Measurements from ENCODE around the gene NPC1.
A peak's percentile ranks its signal among the peaks of the same experiment; 100 is the strongest.

The NPC1 gene

GRCh38 chr18:23545247-23545789 lies 41.0 kb downstream of the NPC1 start:
- no peaks in the 10 kb centered on the region for H3K9me3 ChIP-seq (ENCODE audit: control extremely low read depth in 1 of 5, control insufficient read depth in 4 of 5, insufficient read depth in 2 of 5, low read depth in 1 of 5, low read length in 4 of 5)
- POLR2A ChIA-PET = interaction anchor here (0.7 kb wide), 1 partner anchor 18 kb away, joined by 3 read pairs; no protein-coding TSS in a partner anchor
- H3K36me3 ChIP-seq (ENCODE audit: control insufficient read depth in 4 of 4, insufficient read depth in 4 of 4, low read length in 3 of 4) = peaks cover 6 to 49% (median 26%) of the 10 kb centered on the region in 4 experiments
- no peak for DNase-seq
- no peaks in the 10 kb centered on the region for H3K27me3 ChIP-seq (replicated peaks in 2 of 5; ENCODE audit: control insufficient read depth in 4 of 5, insufficient read depth in 5 of 5, low read length in 4 of 5)
- CTCF ChIA-PET = no interaction called here
- 94% methylated on average over 8 of the region's 13 CpGs for WGBS (ENCODE audit: insufficient coverage)
- H3K4me3 ChIP-seq (ENCODE audit: control insufficient read depth in 1 of 7, extremely low read depth in 1 of 7, insufficient read depth in 4 of 7, low read depth in 2 of 7, low read length in 6 of 7) = no peak overlapping the region
- H3K4me1 ChIP-seq (ENCODE audit: control extremely low read depth in 1 of 4, control insufficient read depth in 4 of 4, insufficient read depth in 4 of 4, low read length in 3 of 4) = peaks cover 8 to 33% (median 20%) of the 10 kb centered on the region in 4 experiments
- no peak overlapping the region for H3K27ac ChIP-seq (ENCODE audit: insufficient read depth in 1 of 2, low read depth in 1 of 2, low read length in 2 of 2, poor library complexity in 1 of 2, severe bottlenecking in 2 of 2)

- DNase-seq = no peak
- WGBS (ENCODE audit: insufficient coverage) = 100% methylated on average over 1 of the region's 2 CpGs
- POLR2A ChIA-PET = no interaction called here
- no peaks in the 10 kb centered on the region for H3K27me3 ChIP-seq (replicated peaks in 2 of 5; ENCODE audit: control insufficient read depth in 4 of 5, insufficient read depth in 5 of 5, low read length in 4 of 5)
- peaks cover 10 to 44% (median 36%) of the 10 kb centered on the region in 4 experiments for H3K4me1 ChIP-seq (ENCODE audit: control extremely low read depth in 1 of 4, control insufficient read depth in 4 of 4, insufficient read depth in 4 of 4, low read length in 3 of 4)
- no peak overlapping the region for H3K27ac ChIP-seq (ENCODE audit: insufficient read depth in 1 of 2, low read depth in 1 of 2, low read length in 2 of 2, poor library complexity in 1 of 2, severe bottlenecking in 2 of 2)
- H3K36me3 ChIP-seq (ENCODE audit: control insufficient read depth in 4 of 4, insufficient read depth in 4 of 4, low read length in 3 of 4) = peaks cover 7 to 69% (median 32%) of the 10 kb centered on the region in 4 experiments
- no peak overlapping the region for H3K4me3 ChIP-seq (ENCODE audit: control insufficient read depth in 1 of 7, extremely low read depth in 1 of 7, insufficient read depth in 4 of 7, low read depth in 2 of 7, low read length in 6 of 7)
- H3K9me3 ChIP-seq (ENCODE audit: control extremely low read depth in 1 of 5, control insufficient read depth in 4 of 5, insufficient read depth in 2 of 5, low read depth in 1 of 5, low read length in 4 of 5) = no peaks in the 10 kb centered on the region
- CTCF ChIA-PET = interaction anchor here (1.2 to 1.3 kb wide), 3 partner anchors 27 to 46 kb away, joined by 3 to 5 read pairs (median 5); no protein-coding TSS in a partner anchor
These were observed 43.8 kb downstream of the NPC1 start for GRCh38 chr18:23542461-23542860.

- peaks cover 10 to 44% (median 36%) of the 10 kb centered on the region in 4 experiments for H3K4me1 ChIP-seq (ENCODE audit: control extremely low read depth in 1 of 4, control insufficient read depth in 4 of 4, insufficient read depth in 4 of 4, low read length in 3 of 4)
These were observed 44.8 kb downstream of the NPC1 start for GRCh38 chr18:23541349-23542093.

GRCh38 chr18:23540867-23541266 lies 45.4 kb downstream of the NPC1 start:
- H3K9me3 ChIP-seq (ENCODE audit: control extremely low read depth in 1 of 5, control insufficient read depth in 4 of 5, insufficient read depth in 2 of 5, low read depth in 1 of 5, low read length in 4 of 5) = no peaks in the 10 kb centered on the region
- H3K36me3 ChIP-seq (ENCODE audit: control insufficient read depth in 4 of 4, insufficient read depth in 4 of 4, low read length in 3 of 4) = peaks cover 10 to 71% (median 40%) of the 10 kb centered on the region in 4 experiments
- peak overlapping the region in 1 of 2 experiments; percentile 46 for H3K27ac ChIP-seq (ENCODE audit: insufficient read depth in 1 of 2, low read depth in 1 of 2, low read length in 2 of 2, poor library complexity in 1 of 2, severe bottlenecking in 2 of 2)
- peaks cover 10 to 42% (median 36%) of the 10 kb centered on the region in 4 experiments for H3K4me1 ChIP-seq (ENCODE audit: control extremely low read depth in 1 of 4, control insufficient read depth in 4 of 4, insufficient read depth in 4 of 4, low read length in 3 of 4)
- 5% methylated on average over 4 of the region's 5 CpGs for WGBS (ENCODE audit: insufficient coverage)
- no peaks in the 10 kb centered on the region for H3K27me3 ChIP-seq (replicated peaks in 2 of 5; ENCODE audit: control insufficient read depth in 4 of 5, insufficient read depth in 5 of 5, low read length in 4 of 5)
- peak overlapping the region in 2 of 7 experiments; percentile 13 to 48 for H3K4me3 ChIP-seq (ENCODE audit: control insufficient read depth in 1 of 7, extremely low read depth in 1 of 7, insufficient read depth in 4 of 7, low read depth in 2 of 7, low read length in 6 of 7)
- peak; percentile 80 to 93 (median 91) for DNase-seq
- ChIA-PET POLR2A (interaction anchor here (0.7 kb wide), 1 partner anchor 456 kb away, joined by 3 read pairs; no protein-coding TSS in a partner anchor), CTCF (interaction anchor here (1.2 to 1.9 kb wide), 5 partner anchors 9 to 47 kb away, joined by 3 to 10 read pairs (median 6); no protein-coding TSS in a partner anchor)

More at GRCh38 chr18:23541349-23542093, 44.8 kb downstream of the NPC1 start:
- ChIA-PET POLR2A (no interaction called here), CTCF (interaction anchor here (1.2 to 1.9 kb wide), 4 partner anchors 8 to 47 kb away, joined by 4 to 10 read pairs (median 6); no protein-coding TSS in a partner anchor)
- peak overlapping the region in 1 of 2 experiments; percentile 46 for H3K27ac ChIP-seq (ENCODE audit: insufficient read depth in 1 of 2, low read depth in 1 of 2, low read length in 2 of 2, poor library complexity in 1 of 2, severe bottlenecking in 2 of 2)
- H3K36me3 ChIP-seq (ENCODE audit: control insufficient read depth in 4 of 4, insufficient read depth in 4 of 4, low read length in 3 of 4) = peaks cover 10 to 68% (median 37%) of the 10 kb centered on the region in 4 experiments
- H3K27me3 ChIP-seq (replicated peaks in 2 of 5; ENCODE audit: control insufficient read depth in 4 of 5, insufficient read depth in 5 of 5, low read length in 4 of 5) = no peaks in the 10 kb centered on the region
- DNase-seq = peak in 2 of 3 donors; percentile 34 to 53
- H3K4me3 ChIP-seq (ENCODE audit: control insufficient read depth in 1 of 7, extremely low read depth in 1 of 7, insufficient read depth in 4 of 7, low read depth in 2 of 7, low read length in 6 of 7) = peak overlapping the region in 1 of 7 experiments; percentile 48
- no peaks in the 10 kb centered on the region for H3K9me3 ChIP-seq (ENCODE audit: control extremely low read depth in 1 of 5, control insufficient read depth in 4 of 5, insufficient read depth in 2 of 5, low read depth in 1 of 5, low read length in 4 of 5)
- WGBS (ENCODE audit: insufficient coverage) = 95% methylated on average over 8 of the region's 9 CpGs

GRCh38 chr18:23539911-23540525 lies 46.3 kb downstream of the NPC1 start:
- Histone ChIP-seq H3K27ac (ENCODE audit: insufficient read depth in 1 of 2, low read depth in 1 of 2, low read length in 2 of 2, poor library complexity in 1 of 2, severe bottlenecking in 2 of 2) (no peak overlapping the region), H3K4me3 (ENCODE audit: control insufficient read depth in 1 of 7, extremely low read depth in 1 of 7, insufficient read depth in 4 of 7, low read depth in 2 of 7, low read length in 6 of 7) (peak overlapping the region in 2 of 7 experiments; percentile 13 to 48), H3K4me1 (ENCODE audit: control extremely low read depth in 1 of 4, control insufficient read depth in 4 of 4, insufficient read depth in 4 of 4, low read length in 3 of 4) (peaks cover 10 to 42% (median 36%) of the 10 kb centered on the region in 4 experiments), H3K36me3 (ENCODE audit: control insufficient read depth in 4 of 4, insufficient read depth in 4 of 4, low read length in 3 of 4) (peaks cover 17 to 76% (median 47%) of the 10 kb centered on the region in 4 experiments), H3K27me3 (replicated peaks in 2 of 5; ENCODE audit: control insufficient read depth in 4 of 5, insufficient read depth in 5 of 5, low read length in 4 of 5) (no peaks in the 10 kb centered on the region), H3K9me3 (ENCODE audit: control extremely low read depth in 1 of 5, control insufficient read depth in 4 of 5, insufficient read depth in 2 of 5, low read depth in 1 of 5, low read length in 4 of 5) (no peaks in the 10 kb centered on the region)
- 93% methylated on average over 6 of the region's 9 CpGs for WGBS (ENCODE audit: insufficient coverage)
- ChIA-PET CTCF (interaction anchor here (0.8 to 1.9 kb wide), 7 partner anchors 8 to 46 kb away, joined by 3 to 10 read pairs (median 4); no protein-coding TSS in a partner anchor), POLR2A (interaction anchor here (0.6 to 0.9 kb wide), 4 partner anchors 8 to 457 kb away, joined by 3 to 4 read pairs (median 3); no protein-coding TSS in a partner anchor)
- peak; percentile 36 to 78 (median 63) for DNase-seq

GRCh38 chr18:23539296-23539695 lies 47.0 kb downstream of the NPC1 start:
- H3K4me3 ChIP-seq (ENCODE audit: control insufficient read depth in 1 of 7, extremely low read depth in 1 of 7, insufficient read depth in 4 of 7, low read depth in 2 of 7, low read length in 6 of 7) = no peak overlapping the region
- CTCF ChIA-PET = interaction anchor here (0.9 to 1.9 kb wide), 4 partner anchors 10 to 46 kb away, joined by 3 to 10 read pairs (median 3); no protein-coding TSS in a partner anchor
- POLR2A ChIA-PET = interaction anchor here (0.9 kb wide), 1 partner anchor 26 kb away, joined by 3 read pairs; no protein-coding TSS in a partner anchor
- H3K9me3 ChIP-seq (ENCODE audit: control extremely low read depth in 1 of 5, control insufficient read depth in 4 of 5, insufficient read depth in 2 of 5, low read depth in 1 of 5, low read length in 4 of 5) = no peaks in the 10 kb centered on the region
- peaks cover 21 to 76% (median 51%) of the 10 kb centered on the region in 4 experiments for H3K36me3 ChIP-seq (ENCODE audit: control insufficient read depth in 4 of 4, insufficient read depth in 4 of 4, low read length in 3 of 4)
- H3K4me1 ChIP-seq (ENCODE audit: control extremely low read depth in 1 of 4, control insufficient read depth in 4 of 4, insufficient read depth in 4 of 4, low read length in 3 of 4) = peaks cover 10 to 42% (median 36%) of the 10 kb centered on the region in 4 experiments
- no peaks in the 10 kb centered on the region for H3K27me3 ChIP-seq (replicated peaks in 2 of 5; ENCODE audit: control insufficient read depth in 4 of 5, insufficient read depth in 5 of 5, low read length in 4 of 5)
- no peak for DNase-seq
- WGBS (ENCODE audit: insufficient coverage) = 80% methylated on average over 8 of the region's 9 CpGs
- H3K27ac ChIP-seq (ENCODE audit: insufficient read depth in 1 of 2, low read depth in 1 of 2, low read length in 2 of 2, poor library complexity in 1 of 2, severe bottlenecking in 2 of 2) = no peak overlapping the region

All from common myeloid progenitor, CD34-positive (primary cell).